AG04450 (cell line): Measurements from ENCODE around the gene KRTAP10-4. TPM values are rescaled to one million over a fixed set of nuclear protein-coding genes. Genes with fewer than 3 reads are reported as not detected.

Experiments used
- CTCF ChIA-PET: fragments of 300-600, 350-600 bp; formaldehyde crosslinking; extraction: SDS; loops from one replicate; lab custom pipeline; 2022; ENCODE audit warnings: antibody characterized with exemption, inconsistent platforms; lab: Charles Lee
- POLR2A ChIA-PET: fragments of 350-600 bp; formaldehyde crosslinking; extraction: SDS; loops from one replicate; lab custom pipeline; 2021; ENCODE audit warnings: antibody characterized with exemption, inconsistent platforms; lab: Yijun Ruan, JAX
- DNase-seq: peaks from one replicate; pipeline ENCODE4 v3.0.0-alpha.2; 2011; ENCODE audit warnings: low read depth, low spot score
- H3K27ac ChIP-seq: one replicate; pipeline ENCODE4 v1.5.1; 2012; ENCODE audit warnings: low read depth, low read length, control low read depth
- H3K27me3 ChIP-seq: one replicate; pipeline ENCODE4 v1.6.0; 2012; ENCODE audit warnings: low read length; ENCODE audit not compliant: control insufficient read depth, insufficient read depth
- H3K4me3 ChIP-seq: 2 replicates; pipeline ENCODE4 v1.5.1; 2011; ENCODE audit warnings: mild to moderate bottlenecking, low read depth, low read length, control low read depth
- H3K9me3 ChIP-seq: 2 replicates; pipeline ENCODE4 v1.5.1; 2012; ENCODE audit warnings: low read length; ENCODE audit not compliant: control insufficient read depth, insufficient read depth
- CTCF ChIP-seq: IDR thresholded peaks from 2 replicates; pipeline ENCODE4 v1.5.1; 2011; ENCODE audit warnings: low read depth, low read length, control low read depth, inconsistent platforms
- polyA plus RNA-seq: library from polyadenylated mRNA; depleted of rRNA; stranded (reverse); fragments of >200 nt; gene quantifications from 2 replicates; pipeline ENCODE4 v1.2.3, GENCODE V29; 2011

The KRTAP10-4 gene
- polyA plus RNA-seq, 1 experiment = not detected

GRCh38 chr21:44613386-44614155 lies 40.0 kb downstream of the KRTAP10-4 start:
- no peak for DNase-seq
- Histone ChIP-seq H3K4me3 (no peak overlapping the region), H3K9me3 (peaks cover 54% of the 10 kb centered on the region), H3K27me3 (no peaks in the 10 kb centered on the region), H3K27ac (no peak overlapping the region)
- TF ChIP-seq CTCF = no peak
- POLR2A ChIA-PET = no interaction called here
- CTCF ChIA-PET = no interaction called here

- no peak for TF ChIP-seq CTCF
- CTCF ChIA-PET = no interaction called here
- Histone ChIP-seq H3K27ac (no peak overlapping the region), H3K9me3 (peaks cover 54% of the 10 kb centered on the region), H3K27me3 (no peaks in the 10 kb centered on the region), H3K4me3 (no peak overlapping the region)
- POLR2A ChIA-PET = no interaction called here
- DNase-seq = no peak
Observed at GRCh38 chr21:44614161-44614631, 40.7 kb downstream of the KRTAP10-4 start.

GRCh38 chr21:44614961-44615391 lies 41.4 kb downstream of the KRTAP10-4 start:
- ChIA-PET CTCF (no interaction called here), POLR2A (no interaction called here)
- no peak overlapping the region for H3K4me3 ChIP-seq
- no peak for DNase-seq
- TF ChIP-seq CTCF = no peak
- H3K27me3 ChIP-seq = no peaks in the 10 kb centered on the region
- H3K9me3 ChIP-seq = peaks cover 54% of the 10 kb centered on the region
- H3K27ac ChIP-seq = no peak overlapping the region

GRCh38 chr21:44615466-44615865 lies 41.9 kb downstream of the KRTAP10-4 start:
- no peak for DNase-seq
- H3K9me3 ChIP-seq = peaks cover 54% of the 10 kb centered on the region
- no peak overlapping the region for H3K4me3 ChIP-seq
- H3K27ac ChIP-seq = no peak overlapping the region
- CTCF ChIA-PET = no interaction called here
- POLR2A ChIA-PET = no interaction called here
- TF ChIP-seq CTCF = no peak
- no peaks in the 10 kb centered on the region for H3K27me3 ChIP-seq

GRCh38 chr21:44615911-44616590 lies 42.5 kb downstream of the KRTAP10-4 start:
- no peak for TF ChIP-seq CTCF
- peaks cover 54% of the 10 kb centered on the region for H3K9me3 ChIP-seq
- no peak overlapping the region for H3K27ac ChIP-seq
- no peaks in the 10 kb centered on the region for H3K27me3 ChIP-seq
- ChIA-PET CTCF (no interaction called here), POLR2A (no interaction called here)
- no peak overlapping the region for H3K4me3 ChIP-seq
- no peak for DNase-seq
